IPS-18a (cell line): ENCODE data around the gene DACT3.

Experiments used
- H3K27ac ChIP-seq: one replicate; pipeline ENCODE4 v1.5.1; 2013; ENCODE audit warnings: low read length
- H3K27me3 ChIP-seq: one replicate; pipeline ENCODE4 v1.6.1; 2013; ENCODE audit warnings: mild to moderate bottlenecking, low read length; ENCODE audit not compliant: control insufficient read depth, insufficient read depth
- H3K36me3 ChIP-seq: one replicate; pipeline ENCODE4 v1.6.1; 2013; ENCODE audit warnings: low read depth, low read length; ENCODE audit not compliant: control insufficient read depth
- H3K4me1 ChIP-seq: one replicate; pipeline ENCODE4 v1.6.1; 2013; ENCODE audit warnings: low read depth, low read length; ENCODE audit not compliant: control insufficient read depth
- H3K4me3 ChIP-seq: one replicate; pipeline ENCODE4 v1.5.1; 2013; ENCODE audit warnings: low read length
- H3K9ac ChIP-seq: one replicate; pipeline ENCODE4 v1.6.1; 2013; ENCODE audit warnings: mild to moderate bottlenecking, low read length, moderate library complexity
- H3K9me3 ChIP-seq: one replicate; pipeline ENCODE4 v1.6.1; 2013; ENCODE audit warnings: low read depth, low read length; ENCODE audit not compliant: control insufficient read depth

DACT3 gene

DNA sequence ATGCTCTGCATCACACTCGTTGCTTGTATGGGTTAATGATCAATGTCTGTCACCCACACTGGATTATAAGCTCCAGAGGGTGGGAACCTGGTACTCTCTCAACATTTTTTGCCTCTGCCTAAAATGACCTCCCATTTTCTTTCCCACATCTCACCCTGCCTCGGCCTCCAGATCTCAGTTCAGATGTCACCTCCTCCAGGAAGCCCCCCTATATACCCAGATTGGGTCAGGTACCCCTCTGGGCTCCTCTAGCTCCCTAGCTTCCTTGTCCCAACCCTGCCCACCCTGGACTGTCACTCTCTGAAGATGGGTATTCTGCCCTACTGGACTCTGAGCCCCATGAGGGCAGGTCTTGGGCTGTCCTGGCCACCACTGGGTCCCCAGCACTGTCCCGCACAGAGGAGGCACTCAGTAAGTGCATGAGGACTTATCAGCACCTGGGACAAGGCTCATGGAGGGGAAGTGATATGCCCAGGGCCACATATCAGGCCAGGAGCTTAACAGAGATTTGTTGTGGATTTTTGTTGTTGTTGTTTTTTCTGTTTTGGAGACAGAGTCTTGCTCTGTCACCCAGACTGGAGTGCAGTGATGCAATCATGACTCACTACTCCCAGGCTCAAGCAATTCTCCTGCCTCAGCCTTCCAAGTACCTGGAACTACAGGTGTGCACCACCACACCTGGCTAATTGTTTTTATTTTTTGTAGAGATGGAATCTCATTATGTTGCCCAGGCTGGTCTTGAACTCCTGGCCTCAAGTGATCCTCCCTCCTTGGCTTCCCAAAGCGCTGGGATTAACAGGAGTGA, 32.1 kb upstream of the DACT3 start:
- Histone ChIP-seq H3K9ac (no peak overlapping the region), H3K36me3 (peaks cover 53% of the 10 kb centered on the region)

DNA sequence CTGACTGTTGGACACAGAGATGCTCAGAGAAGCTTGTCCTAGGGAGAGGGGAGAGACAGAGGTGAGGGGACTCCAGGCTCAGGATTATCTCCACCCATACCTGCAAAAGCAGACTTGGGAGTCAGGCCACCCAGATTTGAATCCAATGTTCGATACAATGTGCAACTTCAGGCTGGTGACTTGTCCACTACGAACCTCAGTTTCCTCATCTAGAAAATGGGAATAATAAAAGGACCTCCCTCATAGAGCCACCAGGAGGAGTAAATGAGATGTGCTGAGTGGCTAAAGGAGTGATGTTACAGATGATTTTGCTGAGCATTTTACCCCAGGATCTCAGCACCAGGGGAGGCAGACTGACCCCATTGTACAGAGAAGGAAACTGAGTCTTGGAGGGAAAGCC, 31.0 kb upstream of the DACT3 start:
- H3K4me3 ChIP-seq = no peak overlapping the region
- peaks cover 2% of the 10 kb centered on the region for H3K4me1 ChIP-seq
- H3K9me3 ChIP-seq = no peaks in the 10 kb centered on the region
- no peak overlapping the region for H3K27ac ChIP-seq
- H3K27me3 ChIP-seq = no peaks in the 10 kb centered on the region
- H3K9ac ChIP-seq = no peak overlapping the region
- peaks cover 64% of the 10 kb centered on the region for H3K36me3 ChIP-seq

More for the DNA sequence above, 32.1 kb upstream of the DACT3 start:
- Histone ChIP-seq H3K27ac (no peak overlapping the region), H3K9me3 (no peaks in the 10 kb centered on the region), H3K4me3 (no peak overlapping the region), H3K27me3 (no peaks in the 10 kb centered on the region), H3K4me1 (peaks cover 3% of the 10 kb centered on the region)

DNA sequence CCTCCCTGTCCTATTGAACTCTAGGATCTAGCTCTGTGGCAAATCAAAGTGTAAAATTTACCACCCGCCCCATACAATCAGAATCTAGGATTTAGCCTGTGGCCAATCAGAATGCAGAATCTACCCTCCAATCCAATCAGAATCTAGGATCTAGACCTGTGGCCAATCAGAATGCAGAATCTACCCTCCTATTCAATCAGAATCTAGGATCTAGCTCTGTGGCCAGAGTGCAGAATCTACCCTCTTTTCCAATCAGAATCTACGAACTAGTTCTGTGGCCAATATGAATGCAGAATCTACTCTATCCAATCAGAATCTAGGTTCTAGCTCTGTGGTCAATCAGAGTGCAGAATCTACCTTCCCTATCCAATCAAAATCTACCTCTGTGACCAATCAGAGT, 30.1 kb upstream of the DACT3 start:
- H3K36me3 ChIP-seq = peaks cover 64% of the 10 kb centered on the region
- no peak overlapping the region for H3K4me3 ChIP-seq

DNA sequence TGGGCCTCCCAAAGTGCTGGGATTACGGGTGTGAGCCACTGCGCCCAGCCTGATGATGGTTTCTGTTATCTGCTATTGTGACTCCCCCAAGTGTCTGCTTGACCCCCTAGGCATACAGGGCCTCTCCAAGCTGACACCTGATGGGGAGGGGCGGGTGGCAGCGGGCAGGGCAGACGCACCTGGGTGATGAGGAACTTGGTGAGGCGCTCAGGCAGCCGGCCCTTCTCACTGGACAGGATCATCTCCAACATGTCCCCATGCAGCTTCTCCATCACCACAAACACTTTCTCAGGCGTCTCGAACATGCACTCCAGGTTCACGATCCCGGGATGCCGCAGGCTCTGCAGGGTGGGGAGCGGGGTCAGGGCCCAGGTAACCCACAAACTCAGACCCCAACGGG, 28.4 kb upstream of the DACT3 start:
- peaks cover 74% of the 10 kb centered on the region for H3K36me3 ChIP-seq
- no peaks in the 10 kb centered on the region for H3K9me3 ChIP-seq
- H3K27me3 ChIP-seq = no peaks in the 10 kb centered on the region
- H3K4me1 ChIP-seq = no peaks in the 10 kb centered on the region
- no peak overlapping the region for H3K9ac ChIP-seq
- no peak overlapping the region for H3K27ac ChIP-seq
- H3K4me3 ChIP-seq = no peak overlapping the region

More for the DNA sequence above, 30.1 kb upstream of the DACT3 start:
- Histone ChIP-seq H3K9ac (no peak overlapping the region), H3K9me3 (no peaks in the 10 kb centered on the region), H3K27me3 (no peaks in the 10 kb centered on the region), H3K4me1 (no peaks in the 10 kb centered on the region), H3K27ac (no peak overlapping the region)

DNA sequence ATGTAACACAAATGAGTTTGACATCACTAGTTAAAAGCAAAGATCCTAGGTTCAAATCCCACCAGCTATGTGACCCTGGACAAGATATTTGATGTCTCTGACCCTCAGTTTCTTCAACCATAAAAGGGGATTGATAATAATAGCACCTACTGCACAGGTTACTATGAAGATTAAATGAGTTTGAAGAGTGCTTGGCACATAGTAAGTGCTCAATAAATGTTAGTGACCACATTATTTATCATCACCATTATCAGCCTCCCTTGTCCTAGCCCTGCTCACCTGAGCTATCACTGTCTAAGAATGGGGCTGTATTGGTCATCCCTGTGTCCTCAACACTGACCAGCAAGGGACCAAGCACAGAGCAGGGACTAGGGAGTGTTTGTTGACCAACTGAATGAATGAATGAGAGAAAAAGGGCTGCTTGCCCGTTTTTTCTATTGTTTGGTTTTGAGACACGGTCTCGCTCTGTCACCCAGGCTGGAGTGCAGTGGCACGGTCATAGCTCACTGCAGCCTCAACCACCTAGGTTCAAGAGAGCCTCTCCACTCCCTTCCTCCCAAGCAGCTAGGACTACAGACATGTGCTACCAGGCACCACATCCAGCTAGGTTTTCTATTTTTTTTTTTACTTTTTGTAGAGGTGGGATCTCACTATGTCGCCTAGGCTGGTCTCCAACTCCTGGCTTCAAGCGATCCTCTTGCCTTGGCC, 26.6 kb upstream of the DACT3 start:
- no peak overlapping the region for H3K4me3 ChIP-seq
- H3K27ac ChIP-seq = no peak overlapping the region
- no peaks in the 10 kb centered on the region for H3K9me3 ChIP-seq
- H3K36me3 ChIP-seq = peaks cover 66% of the 10 kb centered on the region
- H3K4me1 ChIP-seq = no peaks in the 10 kb centered on the region
- H3K27me3 ChIP-seq = no peaks in the 10 kb centered on the region
- H3K9ac ChIP-seq = no peak overlapping the region

DNA sequence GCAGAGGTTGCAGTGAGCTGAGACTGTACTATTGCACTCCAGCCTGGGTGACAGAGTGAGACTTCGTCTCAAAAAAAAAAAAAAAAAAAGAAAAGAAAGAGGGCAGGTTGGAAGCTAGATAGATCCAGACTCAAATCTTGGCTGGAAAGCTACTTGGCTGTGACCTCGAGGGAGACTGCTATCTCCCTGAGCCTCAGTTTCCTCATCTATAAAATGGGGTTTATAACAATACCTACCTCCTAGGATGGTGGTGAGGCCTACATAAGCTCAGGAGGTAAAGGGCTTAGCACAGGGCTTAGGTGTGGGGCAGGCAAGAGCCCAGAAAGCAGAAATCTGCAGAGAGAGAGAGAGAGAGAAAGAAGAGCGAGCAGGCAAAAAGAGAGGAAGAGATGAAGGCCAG, 24.2 kb upstream of the DACT3 start:
- Histone ChIP-seq H3K27ac (no peak overlapping the region), H3K9me3 (no peaks in the 10 kb centered on the region), H3K4me3 (no peak overlapping the region), H3K9ac (no peak overlapping the region), H3K27me3 (no peaks in the 10 kb centered on the region), H3K36me3 (peaks cover 50% of the 10 kb centered on the region), H3K4me1 (no peaks in the 10 kb centered on the region)

DNA sequence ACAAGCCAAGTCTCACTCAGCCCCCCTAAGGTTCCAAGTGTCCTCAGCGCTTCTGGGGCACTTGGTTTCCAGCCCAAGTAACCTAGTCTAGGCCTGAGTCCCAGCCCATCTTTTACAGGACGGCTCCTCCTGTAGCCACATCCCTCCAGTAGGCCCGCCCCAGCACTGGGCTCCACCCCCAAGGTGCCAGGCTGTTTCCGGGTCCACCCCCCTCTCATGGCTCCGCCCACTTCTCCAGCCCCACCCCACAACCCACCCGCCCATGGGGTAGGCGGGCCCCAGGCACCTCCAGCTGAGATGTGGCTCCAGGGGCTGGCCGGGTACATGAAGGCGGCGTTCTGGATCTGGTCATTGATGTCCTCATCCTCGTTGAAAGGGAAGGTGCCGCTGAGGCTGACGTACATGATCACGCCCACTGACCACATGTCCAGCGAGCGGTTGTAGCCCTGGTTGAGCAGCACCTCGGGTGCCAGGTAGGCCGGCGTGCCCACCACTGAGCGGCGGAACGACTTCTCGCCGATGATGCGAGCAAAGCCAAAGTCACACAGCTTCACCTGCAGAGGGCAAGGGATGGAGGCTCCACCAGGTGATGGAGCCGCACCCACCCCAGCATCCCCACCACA, 17.2 kb upstream of the DACT3 start:
- Histone ChIP-seq H3K9me3 (no peaks in the 10 kb centered on the region), H3K27ac (no peak overlapping the region), H3K27me3 (no peaks in the 10 kb centered on the region), H3K36me3 (peaks cover 31% of the 10 kb centered on the region), H3K4me3 (no peak overlapping the region), H3K9ac (no peak overlapping the region), H3K4me1 (no peaks in the 10 kb centered on the region)

DNA sequence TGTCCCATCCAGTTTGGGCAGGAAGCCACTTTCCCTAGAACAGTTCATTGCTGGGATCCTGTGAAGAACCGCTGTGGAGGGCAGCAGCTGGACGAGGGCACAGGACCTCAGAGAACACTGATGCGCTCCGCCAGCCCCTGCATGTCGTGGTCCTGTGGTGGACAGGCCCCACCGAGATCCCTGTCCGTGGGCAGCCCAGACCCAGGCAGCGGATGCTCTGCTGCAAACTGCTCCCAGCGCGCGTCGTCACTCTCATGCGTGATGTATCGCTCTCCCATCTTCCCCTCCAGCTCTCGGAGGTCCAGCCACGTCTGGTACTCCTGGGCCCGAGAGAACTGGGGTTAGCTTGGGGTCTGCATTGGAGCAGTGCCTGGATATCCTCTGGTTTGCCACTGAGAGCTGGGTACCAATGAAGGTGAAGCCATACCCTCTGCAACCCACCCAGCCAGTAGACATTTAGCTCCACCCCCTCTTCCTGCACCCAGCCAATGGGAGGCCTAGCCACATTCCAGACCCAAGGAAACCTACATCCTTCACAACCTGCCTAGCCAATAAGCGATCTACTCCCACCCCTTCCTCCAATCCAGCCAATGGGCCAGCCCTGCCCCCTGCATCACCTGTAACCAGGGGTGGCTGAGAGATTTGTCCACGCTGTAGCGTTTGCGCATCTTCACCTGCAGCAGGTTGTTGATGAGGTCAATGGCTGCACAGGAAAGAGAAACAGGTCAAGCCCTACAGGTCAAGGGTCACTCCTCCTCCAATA, 13.6 kb upstream of the DACT3 start:
- Histone ChIP-seq H3K4me1 (no peaks in the 10 kb centered on the region), H3K27me3 (no peaks in the 10 kb centered on the region), H3K27ac (no peak overlapping the region), H3K36me3 (peaks cover 27% of the 10 kb centered on the region), H3K4me3 (no peak overlapping the region), H3K9ac (no peak overlapping the region), H3K9me3 (no peaks in the 10 kb centered on the region)

DNA sequence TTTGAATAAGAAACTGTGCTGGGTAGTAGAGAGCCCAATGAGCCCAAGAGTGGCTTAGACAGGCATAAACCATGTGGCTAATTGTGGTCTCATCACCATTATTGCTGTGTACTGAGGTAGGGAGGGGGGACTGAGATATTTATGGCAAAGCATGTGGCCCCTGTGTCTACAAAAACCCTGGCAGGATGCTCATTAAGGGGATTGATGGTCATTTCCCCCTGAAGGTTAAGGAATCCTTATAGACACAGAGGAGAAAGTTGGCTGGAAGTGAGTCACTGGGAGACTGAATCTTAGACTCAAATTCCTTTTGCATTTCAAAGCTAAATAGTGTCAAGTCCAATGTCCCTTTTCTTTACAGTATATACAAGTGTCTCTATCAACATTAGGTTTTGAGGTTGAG, 9.8 kb upstream of the DACT3 start:
- peaks cover 15% of the 10 kb centered on the region for H3K36me3 ChIP-seq
- no peak overlapping the region for H3K4me3 ChIP-seq
- no peak overlapping the region for H3K27ac ChIP-seq
- H3K9ac ChIP-seq = no peak overlapping the region
- H3K9me3 ChIP-seq = no peaks in the 10 kb centered on the region
- H3K27me3 ChIP-seq = no peaks in the 10 kb centered on the region
- no peaks in the 10 kb centered on the region for H3K4me1 ChIP-seq

DNA sequence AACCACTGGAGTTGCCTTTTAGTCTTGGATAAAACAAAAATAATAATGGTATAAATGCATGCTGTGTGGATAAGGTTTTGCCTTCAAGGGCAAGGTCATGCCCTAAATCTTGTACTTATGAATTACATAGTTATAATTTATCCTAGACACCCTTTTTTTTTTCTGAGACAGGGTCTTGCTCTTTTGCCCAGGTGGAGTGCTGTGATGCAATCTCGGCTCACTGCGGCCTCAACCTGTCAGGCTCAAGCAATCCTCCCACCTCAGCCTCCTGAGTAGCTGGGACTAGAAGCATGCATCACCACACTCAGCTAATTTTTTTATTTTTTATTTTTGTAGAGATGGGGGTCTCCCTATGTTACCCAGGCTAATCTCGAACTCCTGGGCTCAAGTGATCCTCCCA, 7.7 kb upstream of the DACT3 start:
- Histone ChIP-seq H3K27me3 (no peaks in the 10 kb centered on the region), H3K27ac (no peak overlapping the region), H3K4me3 (no peak overlapping the region), H3K9me3 (no peaks in the 10 kb centered on the region), H3K9ac (no peak overlapping the region), H3K4me1 (no peaks in the 10 kb centered on the region), H3K36me3 (peaks cover 9% of the 10 kb centered on the region)

DNA sequence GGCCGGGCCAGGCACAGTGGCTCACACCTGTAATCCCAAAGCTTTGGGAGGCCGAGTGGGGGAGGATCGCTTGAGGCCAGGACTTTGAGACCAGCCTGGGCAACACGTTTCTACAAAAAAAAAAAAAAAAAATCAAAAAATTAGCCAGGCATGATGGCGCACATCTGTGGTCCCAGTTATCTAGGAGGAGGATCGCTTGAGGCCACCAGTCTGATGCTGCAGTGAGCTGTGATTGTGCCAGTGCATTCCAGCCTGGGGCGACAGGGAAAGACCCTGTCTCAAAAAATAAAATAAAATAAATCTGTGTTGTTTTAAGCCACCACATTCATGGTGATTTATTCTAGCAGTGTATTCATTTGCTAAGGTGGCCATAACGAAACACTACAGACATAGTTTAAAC, 4.1 kb upstream of the DACT3 start:
- Histone ChIP-seq H3K36me3 (no peaks in the 10 kb centered on the region), H3K27me3 (peaks cover 6% of the 10 kb centered on the region), H3K9me3 (no peaks in the 10 kb centered on the region), H3K9ac (no peak overlapping the region), H3K4me1 (peaks cover 8% of the 10 kb centered on the region), H3K27ac (no peak overlapping the region), H3K4me3 (no peak overlapping the region)
